ENCODE measurements around the gene FAM53A. TPM values are rescaled to one million over a fixed set of nuclear protein-coding genes. Genes with fewer than 3 reads are reported as not detected.

Gene FAM53A
- total RNA-seq, 1 experiment from 2014 or later = 3.1 TPM

GRCh38 chr4:1684506-1685234 lies 557 bp upstream of the FAM53A start:
- no peak for TF ChIP-seq EZH2phosphoT487 (IDR thresholded peaks at IDR 0.05; ENCODE audit: borderline replicate concordance, low read length)
- no peak for TF ChIP-seq EZH2 (IDR thresholded peaks at IDR 0.05; ENCODE audit: low read length, unreplicated experiment)
- TF ChIP-seq, protein P1, sequence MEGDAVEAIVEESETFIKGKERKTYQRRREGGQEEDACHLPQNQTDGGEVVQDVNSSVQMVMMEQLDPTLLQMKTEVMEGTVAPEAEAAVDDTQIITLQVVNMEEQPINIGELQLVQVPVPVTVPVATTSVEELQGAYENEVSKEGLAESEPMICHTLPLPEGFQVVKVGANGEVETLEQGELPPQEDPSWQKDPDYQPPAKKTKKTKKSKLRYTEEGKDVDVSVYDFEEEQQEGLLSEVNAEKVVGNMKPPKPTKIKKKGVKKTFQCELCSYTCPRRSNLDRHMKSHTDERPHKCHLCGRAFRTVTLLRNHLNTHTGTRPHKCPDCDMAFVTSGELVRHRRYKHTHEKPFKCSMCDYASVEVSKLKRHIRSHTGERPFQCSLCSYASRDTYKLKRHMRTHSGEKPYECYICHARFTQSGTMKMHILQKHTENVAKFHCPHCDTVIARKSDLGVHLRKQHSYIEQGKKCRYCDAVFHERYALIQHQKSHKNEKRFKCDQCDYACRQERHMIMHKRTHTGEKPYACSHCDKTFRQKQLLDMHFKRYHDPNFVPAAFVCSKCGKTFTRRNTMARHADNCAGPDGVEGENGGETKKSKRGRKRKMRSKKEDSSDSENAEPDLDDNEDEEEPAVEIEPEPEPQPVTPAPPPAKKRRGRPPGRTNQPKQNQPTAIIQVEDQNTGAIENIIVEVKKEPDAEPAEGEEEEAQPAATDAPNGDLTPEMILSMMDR (conservative IDR thresholded peaks at IDR 0.05; ENCODE audit: low read depth, low read length) = no peak
- TSS peak; percentile 24 for BruUV-seq (replicated peaks)
- Histone ChIP-seq H3K27me3 (ENCODE audit: low read length) (no peaks in the 10 kb centered on the region), H2AFZ (ENCODE audit: low read length) (peak overlapping the region; percentile 64), H3K79me2 (ENCODE audit: low read length) (no peaks in the 10 kb centered on the region), H4K20me1 (ENCODE audit: low read length) (no peaks in the 10 kb centered on the region), H3K9ac (ENCODE audit: low read length) (peak overlapping the region; percentile 47), H3K4me3 (ENCODE audit: low read length) (peak overlapping the region; percentile 70), H3K9me3 (ENCODE audit: low read length) (no peaks in the 10 kb centered on the region), H3K4me1 (ENCODE audit: insufficient read depth, low read length) (peaks cover 5% of the 10 kb centered on the region; the same call in 1 of the 2 replicates), H3F3A (ENCODE audit: low read length, unreplicated experiment) (no peaks in the 10 kb centered on the region), H3K36me3 (ENCODE audit: low read depth, low read length) (no peaks in the 10 kb centered on the region), H3K9me2 (replicated peaks; ENCODE audit: low read length) (no peaks in the 10 kb centered on the region), H3K4me2 (ENCODE audit: low read length) (peak overlapping the region; percentile 90), H3K27ac (ENCODE audit: low read length) (no peak overlapping the region)
- ATAC-seq (peak; percentile 46), DNase-seq (no peak)
- ChIA-PET CTCF (no interaction called here), POLR2A (ENCODE audit: unreplicated experiment) (no interaction called here)
- intact Hi-C loops (cut with micrococcal nuclease) = no loop called here

GRCh38 chr4:1683261-1683735 lies 815 bp downstream of the FAM53A start:
- Histone ChIP-seq H3K27me3 (ENCODE audit: low read length) (no peaks in the 10 kb centered on the region), H3K79me2 (ENCODE audit: low read length) (no peaks in the 10 kb centered on the region), H3K9me3 (ENCODE audit: low read length) (no peaks in the 10 kb centered on the region), H3K9ac (ENCODE audit: low read length) (peak overlapping the region; percentile 37; the same call in 1 of the 2 replicates), H3K27ac (ENCODE audit: low read length) (no peak overlapping the region), H3K4me3 (ENCODE audit: low read length) (peak overlapping the region; percentile 69), H3F3A (ENCODE audit: low read length, unreplicated experiment) (no peaks in the 10 kb centered on the region), H3K4me1 (ENCODE audit: insufficient read depth, low read length) (peaks cover 5% of the 10 kb centered on the region; the same call in 1 of the 2 replicates), H2AFZ (ENCODE audit: low read length) (peak overlapping the region; percentile 58), H4K20me1 (ENCODE audit: low read length) (no peaks in the 10 kb centered on the region), H3K36me3 (ENCODE audit: low read depth, low read length) (no peaks in the 10 kb centered on the region), H3K4me2 (ENCODE audit: low read length) (peak overlapping the region; percentile 85), H3K9me2 (replicated peaks; ENCODE audit: low read length) (no peaks in the 10 kb centered on the region)
- intact Hi-C loops (cut with micrococcal nuclease) = no loop called here
- peak; percentile 60 for DNase-seq
- peak; percentile 6 for ATAC-seq
- ChIA-PET CTCF (no interaction called here), POLR2A (ENCODE audit: unreplicated experiment) (interaction anchor here (0.6 kb wide), 1 partner anchor 38 kb away, joined by 3 read pairs; the partner anchor contains the start of genes TACC3 and TMEM129)
- TF ChIP-seq EZH2 (IDR thresholded peaks at IDR 0.05; ENCODE audit: low read length, unreplicated experiment) = no peak
- TF ChIP-seq EZH2phosphoT487 (IDR thresholded peaks at IDR 0.05; ENCODE audit: borderline replicate concordance, low read length) = no peak
- TF ChIP-seq, protein P1 (conservative IDR thresholded peaks at IDR 0.05; ENCODE audit: low read depth, low read length) = no peak
- BruUV-seq (replicated peaks) = TSS peak; percentile 58

DNA sequence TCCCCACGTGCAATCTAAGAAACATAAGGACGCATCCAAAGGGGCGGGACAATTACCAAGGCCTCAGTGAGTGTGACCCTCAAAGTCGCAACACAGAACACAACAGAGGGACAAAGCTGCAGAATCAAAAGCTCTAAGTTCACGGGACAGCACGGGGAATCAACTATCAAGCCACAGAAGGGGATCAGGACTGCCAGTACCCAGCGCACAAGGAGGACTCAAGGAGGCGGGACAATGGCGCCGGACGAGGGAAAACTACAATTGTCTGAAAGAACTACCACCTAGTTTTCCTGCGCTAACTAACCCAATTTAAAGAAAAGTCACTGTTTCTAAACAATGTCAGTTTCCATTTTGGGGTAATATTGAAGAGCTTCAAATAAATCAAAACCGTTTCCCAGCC lies 1.3 kb downstream of the FAM53A start:
- H3K27me3 ChIP-seq (ENCODE audit: low read length) = no peaks in the 10 kb centered on the region
- no peaks in the 10 kb centered on the region for H3K36me3 ChIP-seq (ENCODE audit: low read depth, low read length)
- peak overlapping the region; percentile 69 for H3K4me3 ChIP-seq (ENCODE audit: low read length)
- H3F3A ChIP-seq (ENCODE audit: low read length, unreplicated experiment) = no peaks in the 10 kb centered on the region
- no peaks in the 10 kb centered on the region for H4K20me1 ChIP-seq (ENCODE audit: low read length)
- no peaks in the 10 kb centered on the region for H3K9me2 ChIP-seq (replicated peaks; ENCODE audit: low read length)
- intact Hi-C loops (cut with micrococcal nuclease) = no loop called here
- no peaks in the 10 kb centered on the region for H3K79me2 ChIP-seq (ENCODE audit: low read length)
- DNase-seq (no peak), ATAC-seq (no peak)
- TF ChIP-seq EZH2phosphoT487 (IDR thresholded peaks at IDR 0.05; ENCODE audit: borderline replicate concordance, low read length) (no peak), EZH2 (IDR thresholded peaks at IDR 0.05; ENCODE audit: low read length, unreplicated experiment) (no peak)
- TF ChIP-seq, protein P1 (conservative IDR thresholded peaks at IDR 0.05; ENCODE audit: low read depth, low read length) = no peak
- no peaks in the 10 kb centered on the region for H3K9me3 ChIP-seq (ENCODE audit: low read length)
- no peak overlapping the region for H2AFZ ChIP-seq (ENCODE audit: low read length)
- CTCF ChIA-PET = no interaction called here
- POLR2A ChIA-PET (ENCODE audit: unreplicated experiment) = interaction anchor here (0.6 kb wide), 1 partner anchor 38 kb away, joined by 3 read pairs; the partner anchor contains the start of genes TACC3 and TMEM129
- peaks cover 5% of the 10 kb centered on the region; the same call in 1 of the 2 replicates for H3K4me1 ChIP-seq (ENCODE audit: insufficient read depth, low read length)
- no peak overlapping the region for H3K9ac ChIP-seq (ENCODE audit: low read length)
- no TSS peak for BruUV-seq (replicated peaks)
- H3K27ac ChIP-seq (ENCODE audit: low read length) = no peak overlapping the region
- peak overlapping the region; percentile 85 for H3K4me2 ChIP-seq (ENCODE audit: low read length)

Measured in PC-3 (cell line).